NCI-H446 (cell line): Measurements from ENCODE around the gene CHST11.
A peak's percentile ranks its signal among the peaks of the same experiment; 100 is the strongest.

ENCODE experiments used
- DNase-seq, 2 experiments: peaks; one replicate each; lab custom pipeline; 2025; lab: John Stamatoyannopoulos, UW

The CHST11 gene

GRCh38 chr12:104720339-104721038 is 263.7 kb downstream of the CHST11 start:
- DNase-seq: no peak

GRCh38 chr12:104721039-104721405 is 264.3 kb downstream of the CHST11 start:
- no peak for DNase-seq

- no peak for DNase-seq
These were observed 265.2 kb downstream of the CHST11 start for GRCh38 chr12:104721936-104722335.

GRCh38 chr12:104722601-104723534 is 266.1 kb downstream of the CHST11 start:
- no peak for DNase-seq

- DNase-seq: no peak
These were observed 267.1 kb downstream of the CHST11 start for GRCh38 chr12:104723895-104724294.

GRCh38 chr12:104724992-104725585 is 268.3 kb downstream of the CHST11 start:
- DNase-seq: no peak

GRCh38 chr12:104725610-104726009 is 268.9 kb downstream of the CHST11 start:
- DNase-seq: no peak

- no peak for DNase-seq
These were observed 271.1 kb downstream of the CHST11 start for GRCh38 chr12:104727726-104728465.

- DNase-seq: no peak
These were observed 272.3 kb downstream of the CHST11 start for GRCh38 chr12:104729091-104729490.

GRCh38 chr12:104729610-104730446 is 273.1 kb downstream of the CHST11 start:
- no peak for DNase-seq

- no peak for DNase-seq
These were observed 274.0 kb downstream of the CHST11 start for GRCh38 chr12:104730763-104731162.

- DNase-seq: peak in 1 of 2 experiments; percentile 31
These were observed 277.0 kb downstream of the CHST11 start for GRCh38 chr12:104733717-104734175.

- DNase-seq: no peak
These were observed 277.9 kb downstream of the CHST11 start for GRCh38 chr12:104734541-104735095.

- DNase-seq: no peak
These were observed 279.1 kb downstream of the CHST11 start for GRCh38 chr12:104735801-104736200.

- no peak for DNase-seq
These were observed 279.6 kb downstream of the CHST11 start for GRCh38 chr12:104736307-104736706.

- DNase-seq: no peak
These were observed 280.4 kb downstream of the CHST11 start for GRCh38 chr12:104737113-104737512.

- no peak for DNase-seq
These were observed 281.1 kb downstream of the CHST11 start for GRCh38 chr12:104737791-104738301.

- no peak for DNase-seq
These were observed 281.6 kb downstream of the CHST11 start for GRCh38 chr12:104738331-104738730.

GRCh38 chr12:104738776-104739642 is 282.3 kb downstream of the CHST11 start:
- no peak for DNase-seq
